Mucosa of rectum (tissue), 2 donors: ENCODE measurements around the gene HPCAL1.

ENCODE experiments used
- H3K27ac ChIP-seq, 2 donors: one replicate each; pipeline ENCODE4 v1.7.0; 2013; ENCODE audit warnings: inconsistent platforms in 2 of 2, low read depth in 2 of 2, low read length in 2 of 2
- H3K27me3 ChIP-seq, 2 donors: one replicate each; pipeline ENCODE4 v1.7.0; 2013; ENCODE audit warnings: low read length in 2 of 2; ENCODE audit not compliant: control insufficient read depth in 2 of 2, insufficient read depth in 2 of 2
- H3K36me3 ChIP-seq, 2 donors: one replicate each; pipeline ENCODE4 v1.7.0; 2013; ENCODE audit warnings: low read length in 2 of 2; ENCODE audit not compliant: control insufficient read depth in 2 of 2, insufficient read depth in 2 of 2
- H3K4me1 ChIP-seq, 2 donors: one replicate each; pipeline ENCODE4 v1.7.0; 2013; ENCODE audit warnings: low read length in 2 of 2, mild to moderate bottlenecking in 1 of 2; ENCODE audit not compliant: control insufficient read depth in 2 of 2, insufficient read depth in 2 of 2
- H3K4me3 ChIP-seq, 2 donors: one replicate each; pipeline ENCODE4 v1.7.0; 2013; ENCODE audit warnings: low read length in 2 of 2
- H3K9ac ChIP-seq, 2 donors: one replicate each; pipeline ENCODE4 v1.7.0; 2013; ENCODE audit warnings: low read length in 2 of 2, low read depth in 1 of 2, mild to moderate bottlenecking in 1 of 2
- H3K9me3 ChIP-seq, 2 donors: one replicate each; pipeline ENCODE4 v1.7.0; 2013; ENCODE audit warnings: low read length in 2 of 2; ENCODE audit not compliant: control insufficient read depth in 2 of 2
- donor health status: healthy.
- donor health status: Normal muscosa, but diverticular disease.

The HPCAL1 gene

GRCh38 chr2:10377747-10378085, 75.0 kb downstream of the HPCAL1 start:
- Histone ChIP-seq H3K36me3 (no peaks in the 10 kb centered on the region), H3K4me1 (peaks cover 10 to 27% of the 10 kb centered on the region in 2 donors), H3K27ac (no peak overlapping the region), H3K9ac (no peak overlapping the region), H3K9me3 (no peaks in the 10 kb centered on the region), H3K4me3 (no peak overlapping the region), H3K27me3 (no peaks in the 10 kb centered on the region)

GRCh38 chr2:10378189-10378588, 75.5 kb downstream of the HPCAL1 start:
- H3K27me3 ChIP-seq = no peaks in the 10 kb centered on the region

DNA sequence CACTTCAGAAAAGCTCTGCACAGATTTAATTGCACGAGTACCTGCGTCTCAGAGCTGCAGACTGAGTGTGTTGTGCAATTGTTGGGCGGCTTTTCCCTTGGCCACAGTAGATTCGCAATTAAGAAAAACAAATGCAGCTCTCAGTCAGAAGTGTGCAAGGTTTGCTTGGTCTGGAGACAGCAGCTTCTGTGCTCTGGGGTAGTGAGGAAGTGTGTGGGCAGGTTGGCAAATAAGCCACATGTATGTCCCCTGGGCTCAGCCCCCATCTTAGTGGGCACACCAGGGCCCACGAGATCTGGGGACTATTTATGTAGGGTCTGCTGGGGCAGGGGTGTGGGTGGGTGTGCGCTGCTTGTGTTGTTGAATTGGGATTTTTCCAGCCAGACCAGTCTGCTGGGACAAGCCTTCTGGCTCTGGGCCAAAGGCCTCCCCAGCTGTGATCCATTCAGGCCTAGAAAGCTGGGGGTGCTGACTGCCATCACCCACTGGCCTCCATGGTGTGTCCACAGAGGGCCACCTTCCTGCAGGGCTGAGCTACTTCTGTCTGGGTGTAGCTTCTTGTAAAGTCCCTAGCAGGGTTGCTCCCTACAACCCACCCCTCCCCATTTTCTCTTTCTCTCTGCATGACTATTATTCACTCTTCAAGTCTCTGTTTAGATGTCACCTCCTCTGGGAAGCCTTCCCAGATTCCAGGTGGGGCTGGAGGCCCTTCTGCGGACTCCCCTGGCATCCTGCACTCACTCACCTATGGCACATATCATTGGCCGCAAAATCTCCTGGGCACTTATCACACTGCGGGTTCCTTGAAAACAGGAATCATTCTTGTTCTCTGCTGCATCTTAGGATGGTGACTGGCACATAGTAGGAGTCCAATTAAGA, 77.6 kb downstream of the HPCAL1 start:
- no peaks in the 10 kb centered on the region for H3K27me3 ChIP-seq
- H3K27ac ChIP-seq = peak overlapping the region in 1 of 2 donors; percentile 24
- no peak overlapping the region for H3K9ac ChIP-seq
- H3K4me3 ChIP-seq = no peak overlapping the region
- no peaks in the 10 kb centered on the region for H3K36me3 ChIP-seq
- H3K4me1 ChIP-seq = peaks cover 13 to 30% of the 10 kb centered on the region in 2 donors
- H3K9me3 ChIP-seq = no peaks in the 10 kb centered on the region

More at GRCh38 chr2:10378189-10378588, 75.5 kb downstream of the HPCAL1 start:
- H3K4me3 ChIP-seq = no peak overlapping the region
- H3K36me3 ChIP-seq = no peaks in the 10 kb centered on the region
- no peaks in the 10 kb centered on the region for H3K9me3 ChIP-seq
- H3K9ac ChIP-seq = no peak overlapping the region
- H3K27ac ChIP-seq = peak overlapping the region in 1 of 2 donors; percentile 3
- H3K4me1 ChIP-seq = peaks cover 13 to 30% of the 10 kb centered on the region in 2 donors

- Histone ChIP-seq H3K27me3 (no peaks in the 10 kb centered on the region), H3K36me3 (peaks cover 0 to 3% of the 10 kb centered on the region in 2 donors), H3K4me3 (peak overlapping the region in 1 of 2 donors; percentile 37), H3K27ac (no peak overlapping the region), H3K9me3 (no peaks in the 10 kb centered on the region), H3K4me1 (peaks cover 13 to 33% of the 10 kb centered on the region in 2 donors), H3K9ac (no peak overlapping the region)
Observed at GRCh38 chr2:10381997-10382353, 79.3 kb downstream of the HPCAL1 start.

- peaks cover 0 to 3% of the 10 kb centered on the region in 2 donors for H3K36me3 ChIP-seq
- no peaks in the 10 kb centered on the region for H3K9me3 ChIP-seq
- H3K4me1 ChIP-seq = peaks cover 13 to 33% of the 10 kb centered on the region in 2 donors
- H3K9ac ChIP-seq = no peak overlapping the region
- H3K27me3 ChIP-seq = no peaks in the 10 kb centered on the region
- peak overlapping the region in 1 of 2 donors; percentile 37 for H3K4me3 ChIP-seq
- H3K27ac ChIP-seq = peak overlapping the region in 1 of 2 donors; percentile 38
Observed at GRCh38 chr2:10382354-10383061, 79.8 kb downstream of the HPCAL1 start.

- Histone ChIP-seq H3K4me3 (no peak overlapping the region), H3K9ac (no peak overlapping the region), H3K9me3 (no peaks in the 10 kb centered on the region), H3K27ac (no peak overlapping the region), H3K36me3 (peaks cover 0 to 3% of the 10 kb centered on the region in 2 donors), H3K27me3 (no peaks in the 10 kb centered on the region), H3K4me1 (peaks cover 13 to 29% of the 10 kb centered on the region in 2 donors)
Observed at GRCh38 chr2:10383960-10384734, 81.4 kb downstream of the HPCAL1 start.

GRCh38 chr2:10385501-10385900, 82.8 kb downstream of the HPCAL1 start:
- no peaks in the 10 kb centered on the region for H3K27me3 ChIP-seq
- H3K9ac ChIP-seq = no peak overlapping the region
- no peaks in the 10 kb centered on the region for H3K9me3 ChIP-seq
- H3K36me3 ChIP-seq = peaks cover 0 to 3% of the 10 kb centered on the region in 2 donors
- no peak overlapping the region for H3K4me3 ChIP-seq
- H3K27ac ChIP-seq = no peak overlapping the region
- H3K4me1 ChIP-seq = peaks cover 22 to 24% of the 10 kb centered on the region in 2 donors

- Histone ChIP-seq H3K27ac (no peak overlapping the region), H3K27me3 (no peaks in the 10 kb centered on the region), H3K36me3 (peaks cover 0 to 3% of the 10 kb centered on the region in 2 donors), H3K4me1 (peaks cover 22 to 24% of the 10 kb centered on the region in 2 donors), H3K4me3 (no peak overlapping the region), H3K9me3 (no peaks in the 10 kb centered on the region), H3K9ac (no peak overlapping the region)
Observed at GRCh38 chr2:10385933-10386773, 83.4 kb downstream of the HPCAL1 start.

DNA sequence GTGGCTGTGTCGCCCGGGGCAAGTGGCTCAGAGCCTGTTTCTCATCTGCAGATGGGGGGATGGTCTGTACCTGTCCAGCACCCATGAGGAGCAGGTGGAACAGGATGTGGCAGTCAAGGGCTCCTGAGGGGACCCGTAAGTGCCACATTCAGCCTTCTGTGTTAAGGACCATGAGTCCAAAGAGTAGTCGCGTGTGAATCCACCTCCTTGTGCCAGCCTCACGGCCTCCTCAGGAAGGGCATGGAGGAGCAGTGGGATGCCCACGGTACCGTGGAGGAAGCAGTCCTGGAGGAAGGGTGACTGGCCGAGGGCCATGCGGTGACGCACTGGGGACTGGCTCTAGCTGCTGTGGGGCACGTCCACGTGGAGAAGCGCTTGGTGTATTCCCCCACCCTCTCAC, 84.3 kb downstream of the HPCAL1 start:
- no peak overlapping the region for H3K27ac ChIP-seq
- H3K4me1 ChIP-seq = peaks cover 16 to 18% of the 10 kb centered on the region in 2 donors
- H3K36me3 ChIP-seq = peaks cover 0 to 3% of the 10 kb centered on the region in 2 donors
- no peaks in the 10 kb centered on the region for H3K27me3 ChIP-seq
- H3K9me3 ChIP-seq = no peaks in the 10 kb centered on the region
- H3K9ac ChIP-seq = no peak overlapping the region
- no peak overlapping the region for H3K4me3 ChIP-seq
